ENCODE results near the gene PFKFB2. TPM values are rescaled to one million over a fixed set of nuclear protein-coding genes. Genes with fewer than 3 reads are reported as not detected.
A peak's percentile ranks its signal among the peaks of the same experiment; 100 is the strongest.

Gene PFKFB2
- polyA plus RNA-seq, 1 donor from 2014 or later, result 2.2 TPM

GRCh38 chr1:207078578-207079132 is 25.6 kb downstream of the PFKFB2 start:
- no peak overlapping the region for H3K27ac Mint-ChIP-seq
- H3K9me3 Mint-ChIP-seq, result no peaks in the 10 kb centered on the region
- H3K4me1 Mint-ChIP-seq, result peaks cover 0 to 2% (median 1%) of the 10 kb centered on the region in 3 donors
- peaks cover 1% of the 10 kb centered on the region for H3K36me3 Mint-ChIP-seq
- no peaks in the 10 kb centered on the region for H3K27me3 Mint-ChIP-seq
- no peak overlapping the region for H3K4me3 Mint-ChIP-seq

GRCh38 chr1:207079706-207080241 is 26.7 kb downstream of the PFKFB2 start:
- H3K4me3 Mint-ChIP-seq, result no peak overlapping the region
- H3K27me3 Mint-ChIP-seq, result peaks cover 2% of the 10 kb centered on the region
- peaks cover 1% of the 10 kb centered on the region for H3K36me3 Mint-ChIP-seq
- H3K9me3 Mint-ChIP-seq, result no peaks in the 10 kb centered on the region
- H3K4me1 Mint-ChIP-seq, result peaks cover 3 to 6% (median 4%) of the 10 kb centered on the region in 3 donors
- H3K27ac Mint-ChIP-seq, result no peak overlapping the region

- Mint-ChIP-seq H3K27me3 (peaks cover 2% of the 10 kb centered on the region), H3K4me3 (no peak overlapping the region), H3K9me3 (no peaks in the 10 kb centered on the region), H3K4me1 (peaks cover 6 to 7% (median 6%) of the 10 kb centered on the region in 3 donors), H3K27ac (no peak overlapping the region), H3K36me3 (peaks cover 1% of the 10 kb centered on the region)
Measured at GRCh38 chr1:207081088-207081487, 28.0 kb downstream of the PFKFB2 start.

DNA sequence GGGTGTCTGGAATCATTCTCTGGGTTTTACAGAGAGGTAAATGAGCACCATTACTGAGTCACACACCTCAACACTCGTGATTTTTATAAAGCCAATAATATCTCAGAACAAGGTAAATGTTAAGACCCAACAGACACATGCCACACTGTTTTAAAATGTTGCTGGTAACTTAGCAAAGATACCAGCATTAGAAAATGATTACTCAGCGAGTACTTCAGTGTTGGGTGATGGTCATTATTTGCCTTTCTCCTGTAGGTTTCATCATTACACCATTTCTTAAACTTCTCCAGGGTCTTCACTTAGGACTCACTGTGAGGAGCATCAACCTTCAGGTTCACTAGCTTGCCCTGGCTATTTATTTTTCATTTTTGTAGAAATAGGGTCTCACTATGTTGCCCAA is 28.7 kb downstream of the PFKFB2 start:
- Mint-ChIP-seq H3K27ac (no peak overlapping the region), H3K4me3 (no peak overlapping the region), H3K36me3 (peaks cover 1% of the 10 kb centered on the region), H3K9me3 (no peaks in the 10 kb centered on the region), H3K27me3 (peaks cover 2% of the 10 kb centered on the region), H3K4me1 (peaks cover 6 to 7% (median 6%) of the 10 kb centered on the region in 3 donors)

DNA sequence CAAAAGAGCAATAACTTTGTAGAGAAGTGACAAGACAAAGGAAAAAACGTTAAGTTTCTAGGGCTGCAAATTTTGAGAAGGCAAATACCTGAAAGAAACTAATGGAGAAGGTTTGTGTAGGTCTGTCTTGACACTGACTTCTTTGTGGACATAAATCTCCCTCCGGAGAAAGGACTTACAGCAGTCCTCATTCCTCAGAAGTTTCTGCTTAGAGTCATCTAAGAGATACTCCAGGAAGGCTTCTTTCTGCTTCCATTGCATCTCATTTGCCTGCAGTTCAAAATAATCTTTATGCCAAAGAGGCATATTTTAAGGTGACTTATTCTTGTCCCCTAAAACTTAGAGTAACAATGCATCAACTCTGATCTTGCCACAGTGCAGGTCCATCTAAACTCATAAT is 31.2 kb downstream of the PFKFB2 start:
- Mint-ChIP-seq H3K4me1 (peaks cover 5 to 8% (median 6%) of the 10 kb centered on the region in 3 donors), H3K27me3 (peaks cover 2% of the 10 kb centered on the region), H3K4me3 (no peak overlapping the region), H3K36me3 (no peaks in the 10 kb centered on the region), H3K27ac (no peak overlapping the region), H3K9me3 (no peaks in the 10 kb centered on the region)

DNA sequence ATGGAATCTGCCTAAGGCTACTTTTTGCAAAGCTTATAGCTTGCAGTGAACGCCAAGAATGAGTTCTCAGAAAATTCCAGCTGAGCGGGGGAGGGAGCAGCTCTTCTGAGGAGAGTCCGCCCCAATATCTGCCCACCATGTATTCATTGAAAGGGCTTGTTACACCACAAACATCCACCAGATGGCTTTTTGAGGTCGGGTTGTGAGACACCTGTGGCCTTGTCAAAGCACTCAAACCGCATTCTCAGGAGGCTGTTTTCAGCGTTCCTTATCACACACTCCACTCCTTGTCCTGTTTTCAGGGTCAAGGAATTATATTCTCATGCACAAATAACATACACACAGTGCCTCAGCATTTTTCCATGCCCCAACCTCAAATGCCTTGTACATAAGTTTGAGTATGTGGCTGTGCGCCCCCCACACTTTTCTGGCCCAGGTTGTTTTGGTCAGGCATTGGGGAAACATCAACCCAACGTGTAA is 31.7 kb downstream of the PFKFB2 start:
- Mint-ChIP-seq H3K9me3 (no peaks in the 10 kb centered on the region), H3K27me3 (peaks cover 2% of the 10 kb centered on the region), H3K4me1 (peaks cover 9 to 11% (median 10%) of the 10 kb centered on the region in 3 donors), H3K27ac (peak overlapping the region in 1 of 3 donors; percentile 43), H3K4me3 (no peak overlapping the region), H3K36me3 (no peaks in the 10 kb centered on the region)

- Mint-ChIP-seq H3K36me3 (no peaks in the 10 kb centered on the region), H3K27me3 (peaks cover 2% of the 10 kb centered on the region), H3K4me1 (peaks cover 9 to 11% (median 10%) of the 10 kb centered on the region in 3 donors), H3K27ac (no peak overlapping the region), H3K4me3 (no peak overlapping the region), H3K9me3 (no peaks in the 10 kb centered on the region)
Measured at GRCh38 chr1:207085887-207086286, 32.8 kb downstream of the PFKFB2 start.

- Mint-ChIP-seq H3K9me3 (no peaks in the 10 kb centered on the region), H3K27ac (no peak overlapping the region), H3K4me1 (peaks cover 9 to 11% (median 10%) of the 10 kb centered on the region in 3 donors), H3K4me3 (peak overlapping the region in 1 of 4 donors; percentile 18), H3K27me3 (peaks cover 2% of the 10 kb centered on the region), H3K36me3 (no peaks in the 10 kb centered on the region)
Measured at GRCh38 chr1:207088161-207088560, 35.1 kb downstream of the PFKFB2 start.

- Mint-ChIP-seq H3K4me3 (peak within 1 kb of the TSS in 3 of 4 donors; percentile 44 to 80 (median 51)), H3K27ac (no peak within 1 kb of the TSS), H3K27me3 (peaks cover 2% of the 10 kb centered on the region), H3K4me1 (peaks cover 9 to 11% (median 10%) of the 10 kb centered on the region in 3 donors), H3K9me3 (no peaks in the 10 kb centered on the region), H3K36me3 (no peaks in the 10 kb centered on the region)
Measured at GRCh38 chr1:207088701-207089626, 35.9 kb downstream of the PFKFB2 start, which contains the start of gene C4BPB. C4BPB (plus strand) TSS chr1:207088860; CDS start chr1:207089532, 672 bp downstream.

GRCh38 chr1:207089627-207090355 is 36.7 kb downstream of the PFKFB2 start:
- Mint-ChIP-seq H3K4me3 (peak overlapping the region in 3 of 4 donors; percentile 44 to 80 (median 51)), H3K9me3 (no peaks in the 10 kb centered on the region)

DNA sequence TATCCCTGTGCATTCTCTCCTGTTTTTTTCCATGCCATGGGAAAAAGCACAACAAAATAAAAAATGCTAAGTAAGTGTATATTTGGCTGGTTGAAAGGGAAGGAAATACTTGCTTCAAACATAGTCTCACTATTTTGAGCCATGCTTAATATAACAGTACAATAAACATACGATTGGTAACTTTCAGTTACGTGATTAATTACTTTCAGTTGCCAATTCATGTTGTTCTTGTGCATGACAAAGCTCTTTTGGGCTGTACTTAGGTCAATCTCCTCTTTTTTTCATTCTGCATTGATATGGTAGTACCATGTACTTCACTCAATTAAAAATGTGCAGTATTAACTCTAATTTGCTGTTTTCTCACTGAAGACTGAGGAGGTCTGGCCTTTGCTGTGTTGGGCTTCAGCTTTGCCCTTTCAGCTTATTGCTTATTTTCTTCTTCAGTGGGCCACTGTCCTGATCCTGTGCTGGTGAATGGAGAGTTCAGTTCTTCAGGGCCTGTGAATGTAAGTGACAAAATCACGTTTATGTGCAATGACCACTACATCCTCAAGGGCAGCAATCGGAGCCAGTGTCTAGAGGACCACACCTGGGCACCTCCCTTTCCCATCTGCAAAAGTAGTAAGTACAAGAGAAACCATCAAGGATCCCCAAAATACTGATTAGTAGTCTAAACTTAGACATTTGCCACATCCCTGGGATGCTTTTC is 38.3 kb downstream of the PFKFB2 start:
- H3K27ac Mint-ChIP-seq, result no peak overlapping the region
- H3K4me1 Mint-ChIP-seq, result peaks cover 5% of the 10 kb centered on the region in 3 donors
- H3K4me3 Mint-ChIP-seq, result no peak overlapping the region
- H3K36me3 Mint-ChIP-seq, result no peaks in the 10 kb centered on the region
- no peaks in the 10 kb centered on the region for H3K9me3 Mint-ChIP-seq
- peaks cover 6% of the 10 kb centered on the region for H3K27me3 Mint-ChIP-seq

More at GRCh38 chr1:207089627-207090355, 36.7 kb downstream of the PFKFB2 start:
- H3K27ac Mint-ChIP-seq, result no peak overlapping the region
- no peaks in the 10 kb centered on the region for H3K27me3 Mint-ChIP-seq
- H3K4me1 Mint-ChIP-seq, result peaks cover 5 to 9% (median 7%) of the 10 kb centered on the region in 3 donors
- no peaks in the 10 kb centered on the region for H3K36me3 Mint-ChIP-seq

DNA sequence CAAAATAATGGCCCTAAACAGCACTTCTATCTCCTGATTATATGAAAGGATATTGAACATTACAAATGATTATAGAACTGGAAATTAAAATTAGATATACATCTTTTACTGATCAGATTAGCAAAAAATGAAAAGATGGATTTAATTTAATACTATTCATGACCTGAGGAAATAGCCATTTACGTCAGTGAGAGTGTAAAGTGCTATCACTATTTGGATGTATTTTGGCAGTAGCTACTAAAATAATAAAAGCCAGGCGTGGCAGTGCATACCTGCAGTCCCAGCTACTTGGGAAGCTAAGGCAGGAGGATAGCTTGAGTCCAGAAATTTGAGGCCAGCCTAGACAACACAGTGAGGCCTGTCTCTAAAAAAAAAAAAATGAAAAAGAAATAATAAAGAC is 40.9 kb downstream of the PFKFB2 start:
- Mint-ChIP-seq H3K27ac (no peak overlapping the region), H3K27me3 (peaks cover 6% of the 10 kb centered on the region), H3K4me1 (peaks cover 5 to 7% (median 5%) of the 10 kb centered on the region in 3 donors), H3K36me3 (no peaks in the 10 kb centered on the region), H3K4me3 (no peak overlapping the region), H3K9me3 (no peaks in the 10 kb centered on the region)

DNA sequence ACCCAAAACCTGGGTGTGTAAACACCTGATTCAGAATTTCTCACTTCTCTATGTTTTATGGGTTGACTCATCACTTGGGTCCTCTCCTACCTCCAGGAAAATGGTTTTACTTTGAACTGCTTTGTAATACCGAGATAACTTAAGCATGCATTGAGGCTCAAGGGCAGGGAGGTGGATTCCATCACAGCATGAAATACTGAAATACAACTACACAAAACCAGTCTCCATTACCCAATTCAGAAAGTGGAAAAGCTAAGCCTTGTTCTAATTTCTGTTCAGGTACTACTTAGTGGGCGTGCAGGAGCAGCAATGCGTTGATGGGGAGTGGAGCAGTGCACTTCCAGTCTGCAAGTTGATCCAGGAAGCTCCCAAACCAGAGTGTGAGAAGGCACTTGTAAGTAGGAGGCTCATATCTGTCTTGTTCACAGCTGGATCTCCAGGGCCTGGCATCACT is 44.8 kb downstream of the PFKFB2 start:
- no peak overlapping the region for H3K4me3 Mint-ChIP-seq
- no peaks in the 10 kb centered on the region for H3K36me3 Mint-ChIP-seq
- peaks cover 6% of the 10 kb centered on the region for H3K27me3 Mint-ChIP-seq
- H3K9me3 Mint-ChIP-seq, result no peaks in the 10 kb centered on the region
- peaks cover 0 to 2% (median 0%) of the 10 kb centered on the region in 3 donors for H3K4me1 Mint-ChIP-seq
- H3K27ac Mint-ChIP-seq, result no peak overlapping the region

- H3K4me3 Mint-ChIP-seq, result no peak overlapping the region
- H3K36me3 Mint-ChIP-seq, result no peaks in the 10 kb centered on the region
- no peaks in the 10 kb centered on the region for H3K9me3 Mint-ChIP-seq
- peaks cover 1% of the 10 kb centered on the region for H3K27me3 Mint-ChIP-seq
- no peak overlapping the region for H3K27ac Mint-ChIP-seq
- peaks cover 0 to 2% (median 0%) of the 10 kb centered on the region in 3 donors for H3K4me1 Mint-ChIP-seq
Measured at GRCh38 chr1:207101720-207102119, 48.6 kb downstream of the PFKFB2 start.

Data from IgD-negative memory B cell (primary cell).